Coronary artery (tissue), 2 donors: ENCODE measurements around the gene AP3B1.

Experiments
- DNase-seq: peaks from one replicate; pipeline ENCODE4 v3.0.0-alpha.2; 2017; ENCODE audit warnings: low spot score
- H3K27ac ChIP-seq, 2 donors: fragments of 200-600 bp; sonication (generic); one replicate each; pipeline ENCODE4 v1.5.1; 2016 to 2019
- H3K4me3 ChIP-seq: fragments of 200-600 bp; sonication (generic); 2 replicates; pipeline ENCODE4 v1.5.1; 2016; ENCODE audit warnings: mild to moderate bottlenecking, moderate library complexity
- CTCF ChIP-seq: fragments of 200-600 bp; sonication (generic); IDR thresholded peaks from one replicate; pipeline ENCODE4 v1.5.1; 2019; ENCODE audit warnings: antibody characterized with exemption

AP3B1 gene

GRCh38 chr5:78280261-78280660 lies 14.2 kb downstream of the AP3B1 start:
- Histone ChIP-seq H3K4me3 (no peak overlapping the region), H3K27ac (no peak overlapping the region)
- no peak for DNase-seq
- TF ChIP-seq CTCF: no peak

GRCh38 chr5:78279194-78279593 lies 15.3 kb downstream of the AP3B1 start:
- no peak overlapping the region for H3K27ac ChIP-seq
- TF ChIP-seq CTCF: no peak
- DNase-seq: no peak
- H3K4me3 ChIP-seq: no peak overlapping the region

- Histone ChIP-seq H3K27ac (no peak overlapping the region), H3K4me3 (no peak overlapping the region)
- TF ChIP-seq CTCF: no peak
- no peak for DNase-seq
Observed at GRCh38 chr5:78277715-78278114, 16.8 kb downstream of the AP3B1 start.

- TF ChIP-seq CTCF: no peak
- Histone ChIP-seq H3K27ac (no peak overlapping the region), H3K4me3 (no peak overlapping the region)
- DNase-seq: no peak
Observed at GRCh38 chr5:78275998-78276543, 18.4 kb downstream of the AP3B1 start.

- no peak for TF ChIP-seq CTCF
Observed at GRCh38 chr5:78274540-78275197, 19.8 kb downstream of the AP3B1 start.

GRCh38 chr5:78273436-78273835 lies 21.1 kb downstream of the AP3B1 start:
- Histone ChIP-seq H3K27ac (no peak overlapping the region), H3K4me3 (no peak overlapping the region)
- no peak for DNase-seq
- TF ChIP-seq CTCF: no peak

More at GRCh38 chr5:78274540-78275197, 19.8 kb downstream of the AP3B1 start:
- Histone ChIP-seq H3K4me3 (no peak overlapping the region), H3K27ac (no peak overlapping the region)
- no peak for DNase-seq

- Histone ChIP-seq H3K27ac (no peak overlapping the region), H3K4me3 (no peak overlapping the region)
- DNase-seq: no peak
- TF ChIP-seq CTCF: no peak
Observed at GRCh38 chr5:78271766-78272165, 22.7 kb downstream of the AP3B1 start.
